LHCN-M2 (cell line): ENCODE results near the gene SPECC1. TPM values are rescaled to one million over a fixed set of nuclear protein-coding genes. Genes with fewer than 3 reads are reported as not detected.
"Not testable (repeated sequence)": the region's sequence is repeated elsewhere in the genome, so short reads cannot be mapped to it uniquely, and the experiment has no call there.

Experiments used
- DNase-seq: peaks from one replicate; pipeline ENCODE4 v3.0.0-alpha.2; 2012; ENCODE audit warnings: low read depth
- total RNA-seq: library from RNA; depleted of rRNA; stranded (reverse); fragments of >200 nt; gene quantifications from 2 replicates; pipeline ENCODE4 v1.2.3, GENCODE V29; 2014

The SPECC1 gene
- total RNA-seq, 1 experiment from 2014 or later, result 19.9 TPM

GRCh38 chr17:20232611-20233010, 223.5 kb downstream of the SPECC1 start:
- DNase-seq, result no peak

GRCh38 chr17:20234276-20234675, 225.1 kb downstream of the SPECC1 start:
- DNase-seq, result no peak

GRCh38 chr17:20235747-20236146, 226.6 kb downstream of the SPECC1 start:
- no peak for DNase-seq

- DNase-seq, result no peak
Observed at GRCh38 chr17:20236578-20237227, 227.5 kb downstream of the SPECC1 start.

- DNase-seq, result not testable (repeated sequence)
Observed at GRCh38 chr17:20239776-20240175, 230.6 kb downstream of the SPECC1 start.

- no peak for DNase-seq
Observed at GRCh38 chr17:20241855-20242254, 232.7 kb downstream of the SPECC1 start.

GRCh38 chr17:20242271-20242670, 233.1 kb downstream of the SPECC1 start:
- DNase-seq, result no peak

- no peak for DNase-seq
Observed at GRCh38 chr17:20243524-20243923, 234.4 kb downstream of the SPECC1 start.

- peak; percentile 74 for DNase-seq
Observed at GRCh38 chr17:20244671-20245070, 235.5 kb downstream of the SPECC1 start.

GRCh38 chr17:20246692-20247091, 237.5 kb downstream of the SPECC1 start:
- no peak for DNase-seq

- DNase-seq, result no peak
Observed at GRCh38 chr17:20253323-20253722, 244.2 kb downstream of the SPECC1 start.

GRCh38 chr17:20254541-20254940, 245.4 kb downstream of the SPECC1 start:
- no peak for DNase-seq

- no peak for DNase-seq
Observed at GRCh38 chr17:20256144-20256543, 247.0 kb downstream of the SPECC1 start.

- DNase-seq, result no peak
Observed at GRCh38 chr17:20257008-20257407, 247.8 kb downstream of the SPECC1 start.

GRCh38 chr17:20257798-20258197, 248.6 kb downstream of the SPECC1 start:
- DNase-seq, result no peak

GRCh38 chr17:20259668-20260067, 250.5 kb downstream of the SPECC1 start:
- DNase-seq, result no peak

GRCh38 chr17:20260268-20260667, 251.1 kb downstream of the SPECC1 start:
- DNase-seq, result no peak

- DNase-seq, result peak; percentile 29
Observed at GRCh38 chr17:20262226-20263114, 253.3 kb downstream of the SPECC1 start.

- not testable (repeated sequence) for DNase-seq
Observed at GRCh38 chr17:20263115-20263433, 253.9 kb downstream of the SPECC1 start.

- peak; percentile 88 for DNase-seq
Observed at GRCh38 chr17:20263595-20263994, 254.4 kb downstream of the SPECC1 start.

GRCh38 chr17:20264996-20265395, 255.8 kb downstream of the SPECC1 start:
- no peak for DNase-seq

GRCh38 chr17:20266806-20267458, 257.8 kb downstream of the SPECC1 start:
- DNase-seq, result peak; percentile 84

- DNase-seq, result peak; percentile 10
Observed at GRCh38 chr17:20267459-20267842, 258.3 kb downstream of the SPECC1 start.
